Activated CD4-positive, alpha-beta T cell treated with anti-CD3 and anti-CD28 coated beads, Interleukin-10, Interleukin-2, amounts not matched to agents 100 ng/mL and 50 ng/mL, durations not matched to agents 16 hours and 8 hours (primary cell): Measurements from ENCODE around the gene TICAM1.
"Not testable (repeated sequence)": the region's sequence is repeated elsewhere in the genome, so short reads cannot be mapped to it uniquely, and the experiment has no call there.

Experiments used
- DNase-seq: peaks from one replicate; pipeline ENCODE4 v3.0.0-alpha.2; 2020

TICAM1 gene

DNA sequence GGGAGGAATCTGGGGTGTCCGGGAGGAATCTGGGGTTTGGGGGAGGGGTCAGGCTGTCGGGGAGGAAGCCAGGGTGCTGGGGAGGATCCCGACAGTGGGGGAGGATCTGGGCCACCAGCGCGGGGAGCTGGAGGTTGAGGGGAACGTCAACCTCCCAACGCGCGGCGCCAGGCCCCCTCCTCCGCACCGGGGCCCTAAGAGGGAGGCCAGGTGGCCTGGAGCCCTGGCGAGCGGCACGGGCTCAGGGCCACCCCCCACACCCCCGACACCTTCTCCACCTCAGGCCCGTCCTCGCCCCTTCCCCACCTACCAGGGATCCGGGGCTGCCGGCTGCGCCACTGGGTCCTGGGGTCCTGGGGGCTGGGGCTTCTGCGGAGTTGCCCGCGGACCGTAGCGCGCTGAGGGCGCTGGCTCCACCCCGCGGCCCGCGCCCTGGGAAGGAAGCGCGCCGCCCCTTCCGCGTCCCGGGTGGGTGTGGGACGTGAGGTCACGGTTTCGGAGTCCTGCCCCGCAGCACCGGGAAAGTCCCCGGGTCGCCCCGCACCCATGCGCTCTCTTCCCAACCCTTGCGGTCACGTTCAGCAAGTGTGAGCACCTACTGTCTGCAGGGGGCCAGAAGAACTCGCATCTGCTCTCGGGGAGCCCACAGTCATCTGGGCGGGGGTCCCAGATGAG, at the start of gene TICAM1:
Gene TICAM1 (minus strand): TSS at position 409 of the 675 bp plus-strand sequence. CDS start 13,335 bp downstream, outside the sequence.
- peak; percentile 83 for DNase-seq

DNA sequence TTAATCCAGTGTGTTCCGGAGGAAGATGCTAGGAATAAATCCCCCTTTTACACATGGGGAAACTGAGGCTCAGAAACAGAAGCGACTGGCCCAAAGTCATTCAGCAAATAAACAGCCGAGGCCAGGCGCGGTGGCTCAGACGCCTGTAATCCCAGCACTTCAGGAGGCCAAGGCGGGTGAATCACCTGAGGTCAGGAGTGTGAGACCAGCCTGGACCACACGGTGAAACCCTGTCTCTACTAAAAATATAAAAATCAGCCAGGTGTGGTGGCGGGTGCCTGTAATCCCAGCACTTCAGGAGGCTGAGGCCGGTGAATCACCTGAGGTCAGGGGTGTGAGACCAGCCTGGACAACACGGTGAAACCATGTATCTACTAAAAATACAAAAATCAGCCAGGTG, 47.5 kb upstream of the TICAM1 start:
- DNase-seq = no peak

DNA sequence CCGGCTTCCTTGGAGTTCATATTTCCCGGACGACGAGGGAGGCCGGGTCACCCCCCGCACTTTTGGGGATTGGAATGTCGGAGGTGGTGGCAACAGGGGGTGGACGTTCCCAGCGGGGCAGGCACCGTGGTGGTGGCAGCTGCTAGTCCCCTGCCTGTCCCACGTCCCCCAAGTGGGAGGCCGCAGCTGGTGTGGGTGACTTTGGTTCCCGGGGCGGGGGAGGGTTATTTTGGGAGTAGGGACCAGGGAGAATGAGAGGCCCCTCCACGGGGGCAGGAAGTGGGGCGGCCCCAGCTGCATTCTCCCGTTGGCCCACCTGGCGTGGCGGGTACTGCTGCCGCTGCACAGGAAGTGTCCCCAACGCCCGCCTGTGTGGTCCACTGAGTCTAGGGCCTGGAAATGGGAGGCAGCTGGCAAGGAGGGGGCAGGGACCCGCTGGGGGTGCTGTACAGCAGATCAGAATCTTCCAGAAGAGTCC, 47.0 kb upstream of the TICAM1 start:
- no peak for DNase-seq

DNA sequence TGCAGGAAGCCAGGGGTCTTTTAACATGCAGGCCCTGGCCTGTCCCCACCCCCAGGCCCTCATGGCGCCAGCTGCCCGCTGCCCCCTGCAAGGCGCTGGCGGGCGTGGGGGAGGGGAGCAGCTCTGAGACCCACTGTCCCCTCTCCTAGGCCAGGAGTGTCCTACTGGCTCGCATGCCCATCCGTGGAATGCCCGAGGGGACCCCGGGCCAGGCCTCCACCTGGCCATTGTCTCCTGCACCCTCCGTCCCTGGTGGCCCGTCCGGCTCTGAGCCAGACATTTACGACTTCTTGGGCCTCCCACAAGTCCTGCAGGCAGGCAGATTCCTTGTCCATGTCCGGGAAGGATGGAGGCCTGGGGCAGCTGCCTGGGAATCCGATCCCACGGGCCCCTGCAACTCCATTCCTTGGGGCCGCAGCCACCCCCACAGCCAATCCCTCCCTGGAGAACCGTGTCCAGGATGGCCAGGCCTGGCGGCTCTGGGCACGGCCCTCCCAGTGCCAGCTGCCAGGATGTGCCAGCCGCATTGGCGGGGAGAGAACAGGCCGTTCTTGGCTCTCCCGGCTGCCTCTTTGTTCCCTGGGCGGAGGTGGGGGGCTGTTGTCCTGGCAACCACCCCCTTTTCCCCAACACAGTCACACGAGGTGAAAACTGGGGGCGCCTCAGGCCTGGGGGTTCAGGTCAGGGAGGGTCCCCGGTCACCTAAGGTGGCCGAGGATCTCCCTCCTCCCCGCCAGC, 46.4 kb upstream of the TICAM1 start:
- no peak for DNase-seq

DNA sequence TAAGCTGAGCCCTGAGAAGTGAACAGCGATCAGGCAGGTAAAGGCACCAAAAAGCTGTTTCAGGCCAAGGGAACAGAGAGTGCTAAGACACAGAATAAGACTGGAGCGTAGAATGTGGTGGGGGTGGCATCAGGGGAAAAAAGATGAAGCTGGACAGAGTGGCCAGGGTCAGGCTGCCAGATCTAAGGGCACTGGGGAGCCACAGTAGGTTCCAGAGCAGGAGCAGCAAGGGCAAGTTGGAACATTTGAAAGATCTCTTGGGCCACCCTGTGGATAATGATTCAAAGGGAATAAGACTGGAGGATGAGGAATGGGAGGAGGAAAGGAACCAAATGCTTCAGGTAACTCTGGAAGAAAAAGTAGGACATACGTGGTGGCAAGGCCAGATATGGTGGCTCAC, 42.4 kb upstream of the TICAM1 start:
- DNase-seq = no peak

DNA sequence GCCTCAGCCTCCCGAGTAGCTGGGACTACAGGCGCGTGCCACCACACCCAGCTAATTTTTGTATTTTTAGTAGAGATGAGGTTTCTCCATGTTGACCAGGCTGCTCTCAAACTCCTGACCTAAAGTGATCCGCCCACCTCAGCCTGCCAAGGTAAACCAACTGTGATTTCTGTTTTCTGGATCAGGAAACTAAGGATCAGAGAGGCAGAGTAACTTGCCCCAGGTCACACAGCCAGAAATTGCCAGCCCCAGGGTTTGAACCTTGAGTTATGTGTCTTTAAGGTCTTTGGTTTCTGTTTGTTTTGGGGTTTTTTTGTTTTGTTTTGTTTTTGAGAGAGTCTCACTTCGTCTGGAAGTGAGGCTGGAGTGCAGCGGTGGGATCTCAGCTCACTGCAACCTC, 40.2 kb upstream of the TICAM1 start:
- DNase-seq = no peak

DNA sequence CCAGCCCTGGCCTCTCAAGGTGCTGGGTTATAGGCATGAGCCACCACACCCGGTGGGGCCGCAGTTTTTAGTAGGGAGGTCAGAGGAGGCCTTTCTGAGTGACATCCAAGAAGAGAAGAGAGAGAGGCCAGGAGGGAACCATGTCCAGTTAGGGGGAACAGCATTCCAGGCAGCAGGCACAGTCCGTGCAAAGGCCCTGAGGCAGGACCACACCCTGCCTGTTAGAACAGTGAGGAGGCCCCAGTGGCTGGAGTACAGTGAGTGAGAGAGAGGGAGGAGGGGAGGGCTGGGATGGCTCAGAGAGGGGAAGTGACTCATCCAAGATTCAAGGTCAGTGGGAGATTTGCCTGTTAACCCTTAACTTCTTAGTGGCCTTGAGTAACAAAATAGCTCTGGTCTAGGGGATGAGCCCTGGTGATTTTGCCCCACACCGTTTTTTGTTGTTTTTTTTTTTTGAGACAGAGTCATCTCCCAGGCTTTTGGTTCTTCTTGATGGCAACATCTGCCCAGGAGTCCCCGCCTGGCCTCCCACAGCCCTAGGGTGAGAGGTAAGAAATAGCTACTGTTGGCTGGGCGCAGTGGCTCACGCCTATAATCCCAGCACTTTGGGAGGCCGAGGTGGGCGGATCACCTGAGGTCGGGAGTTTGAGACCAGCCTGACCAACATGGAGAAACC, 38.7 kb upstream of the TICAM1 start:
- peak; percentile 69 for DNase-seq

DNA sequence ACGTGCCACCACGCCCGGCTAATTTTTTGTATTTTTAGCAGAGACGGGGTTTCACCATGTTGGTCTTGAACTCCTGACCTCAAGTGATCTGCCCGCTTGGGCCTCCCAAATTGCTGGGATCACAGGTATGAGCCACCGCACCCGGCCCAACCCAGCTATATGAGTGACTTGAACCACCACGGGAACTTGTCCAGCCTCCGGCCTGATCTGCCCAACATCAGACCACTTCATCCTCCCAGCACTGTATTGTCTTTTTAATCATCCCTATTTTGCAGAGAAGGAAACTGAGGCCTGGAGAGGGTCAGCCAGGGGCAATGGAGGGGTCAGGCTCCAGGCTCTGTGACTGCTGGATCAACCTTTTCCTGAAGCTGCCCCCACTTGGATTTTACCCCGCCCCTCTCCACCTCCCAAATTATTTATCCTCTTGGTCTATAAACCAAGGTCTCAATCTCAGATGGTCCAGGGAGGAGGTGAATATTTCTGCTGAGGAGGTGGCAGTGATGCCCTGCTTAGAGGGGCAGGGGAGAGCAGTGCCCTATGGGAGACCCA, 36.8 kb upstream of the TICAM1 start:
- DNase-seq = no peak

DNA sequence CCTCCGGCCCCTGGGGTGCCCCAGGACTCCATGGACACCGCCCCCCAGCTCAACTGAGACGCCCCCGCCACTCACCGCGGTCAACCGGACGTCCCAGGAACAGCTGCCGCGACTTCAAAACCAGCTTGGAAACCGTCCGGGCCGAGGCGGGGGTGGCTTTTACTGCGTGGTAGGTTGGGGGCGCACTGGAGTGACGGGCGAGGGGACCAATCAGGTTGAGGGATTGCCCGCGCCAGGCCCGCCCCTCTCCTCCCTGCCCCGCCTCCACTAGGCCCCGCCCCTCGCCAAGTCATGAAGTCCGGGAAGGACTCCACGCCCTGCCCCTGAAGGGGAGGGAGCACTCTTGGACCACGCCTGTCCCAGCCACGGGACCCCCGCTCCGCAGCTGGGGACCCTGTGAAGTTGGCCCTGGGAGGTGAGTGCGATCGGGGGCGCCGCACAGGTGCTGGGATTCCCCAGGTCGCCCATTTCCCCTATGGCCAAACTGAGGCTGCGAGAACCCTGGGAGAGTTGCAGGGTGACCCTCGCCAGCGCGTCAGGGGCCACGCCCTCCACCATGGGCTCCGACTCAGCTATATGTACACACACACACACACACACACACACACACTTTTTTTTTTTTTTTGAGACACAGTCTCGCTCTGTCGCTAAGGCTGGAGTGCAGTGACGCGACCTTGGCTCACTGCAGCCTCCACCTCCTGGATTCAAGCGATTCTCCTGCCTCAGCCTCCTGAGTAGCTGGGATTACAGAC, 36.2 kb upstream of the TICAM1 start, which contains the start of gene PLIN3:
Gene PLIN3 (minus strand): TSS at position 134 of the 752 bp plus-strand sequence. CDS start 6,273 bp downstream, outside the sequence.
- DNase-seq = peak; percentile 95

DNA sequence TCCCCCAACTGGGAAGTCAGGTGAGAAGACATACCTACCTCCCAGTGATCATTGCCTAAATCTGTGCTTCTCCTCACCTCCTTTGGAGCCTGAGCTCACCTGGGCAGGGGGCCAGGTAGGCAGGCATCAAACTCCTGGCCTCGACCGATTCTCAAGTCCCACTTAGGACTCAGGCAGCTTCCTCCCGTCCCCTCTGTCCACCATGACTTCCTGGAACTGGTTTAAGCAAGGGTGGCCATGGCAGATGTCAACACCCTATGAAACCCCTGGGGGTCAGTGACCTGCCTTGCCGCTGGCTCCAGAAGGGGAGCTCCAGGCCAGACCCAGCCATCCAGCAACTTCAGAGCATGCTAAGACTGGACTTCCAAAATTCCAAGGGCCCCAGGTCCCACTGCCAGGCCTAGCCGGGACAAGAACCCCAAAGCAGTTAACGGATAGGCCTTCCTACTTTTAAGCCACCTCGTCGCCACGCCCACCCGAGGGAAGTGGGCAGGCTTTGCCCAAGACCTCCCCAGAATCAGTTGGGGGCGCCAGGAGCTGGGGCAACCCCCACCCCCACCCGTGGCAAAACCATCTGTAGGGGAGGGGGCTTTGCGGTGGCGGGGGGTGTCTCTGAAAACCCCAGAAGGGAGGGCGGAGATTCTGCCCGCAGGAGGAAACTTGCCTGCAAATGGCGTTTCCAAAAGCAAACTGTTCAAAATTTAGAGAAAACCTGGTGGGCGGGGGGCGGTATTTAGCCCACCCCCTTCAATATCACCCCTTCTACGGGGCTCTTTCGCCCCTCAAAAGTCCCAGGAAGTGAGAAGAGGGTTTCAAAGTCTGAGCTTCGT, 35.3 kb upstream of the TICAM1 start:
- DNase-seq = peak; percentile 39

DNA sequence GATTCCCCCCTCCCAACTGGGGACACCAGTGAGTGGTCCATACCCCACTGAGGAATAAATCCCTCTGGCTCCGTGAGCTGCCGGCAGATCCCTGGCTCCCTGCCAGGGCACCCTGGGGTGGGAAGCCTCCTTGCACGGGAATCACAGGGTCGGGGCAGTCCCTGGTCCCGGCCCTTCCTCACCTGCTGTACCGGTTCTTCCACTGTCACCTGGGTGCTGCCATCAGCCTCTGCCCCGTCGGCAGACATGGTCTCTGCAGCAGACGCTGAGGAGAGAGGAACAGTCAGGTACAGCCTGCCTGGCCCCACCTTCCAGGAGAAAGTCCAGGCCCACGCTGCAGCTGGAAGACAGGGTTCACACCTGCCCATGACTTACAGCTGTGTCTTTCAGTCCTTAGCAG, 29.6 kb upstream of the TICAM1 start:
- DNase-seq = no peak

DNA sequence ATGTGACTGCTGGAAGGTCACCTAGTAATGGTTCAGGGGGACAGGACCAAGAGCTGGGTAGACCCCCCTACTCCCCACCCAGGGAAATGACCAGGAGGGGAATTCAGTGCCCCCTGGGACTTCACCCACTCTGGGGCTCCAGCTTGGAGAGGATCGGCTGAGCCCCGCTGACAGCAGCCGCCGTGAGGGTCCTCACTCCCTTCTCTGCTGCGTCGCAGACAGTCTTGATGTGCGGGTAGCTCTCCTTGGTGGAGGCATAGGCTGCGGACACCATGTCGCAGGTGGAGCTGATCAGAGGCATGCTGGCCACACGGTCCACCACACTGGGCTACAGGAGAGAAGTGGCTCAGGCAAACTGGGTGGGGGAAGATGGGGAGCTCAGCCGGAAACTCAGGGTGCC, 28.2 kb upstream of the TICAM1 start:
- DNase-seq = no peak

DNA sequence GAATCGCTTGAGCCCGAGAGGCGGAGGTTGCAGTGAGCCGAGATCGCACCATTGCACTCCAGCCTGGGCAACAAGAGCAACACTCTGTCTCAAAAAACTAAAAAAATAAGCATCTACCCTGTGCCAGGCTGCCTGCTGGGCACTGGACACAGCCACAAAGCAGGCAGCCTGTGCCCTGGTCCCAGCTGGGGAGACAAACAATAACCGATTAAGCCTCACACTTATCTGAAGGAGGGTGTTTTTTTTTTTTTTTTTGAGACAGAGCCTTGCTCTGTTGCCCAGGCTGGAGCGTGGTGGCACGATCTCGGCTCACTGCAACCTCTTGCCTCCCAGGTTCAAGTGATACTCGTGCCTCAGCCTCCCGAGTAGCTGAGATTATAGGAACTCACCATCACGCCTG, 25.0 kb upstream of the TICAM1 start:
- DNase-seq = not testable (repeated sequence)

DNA sequence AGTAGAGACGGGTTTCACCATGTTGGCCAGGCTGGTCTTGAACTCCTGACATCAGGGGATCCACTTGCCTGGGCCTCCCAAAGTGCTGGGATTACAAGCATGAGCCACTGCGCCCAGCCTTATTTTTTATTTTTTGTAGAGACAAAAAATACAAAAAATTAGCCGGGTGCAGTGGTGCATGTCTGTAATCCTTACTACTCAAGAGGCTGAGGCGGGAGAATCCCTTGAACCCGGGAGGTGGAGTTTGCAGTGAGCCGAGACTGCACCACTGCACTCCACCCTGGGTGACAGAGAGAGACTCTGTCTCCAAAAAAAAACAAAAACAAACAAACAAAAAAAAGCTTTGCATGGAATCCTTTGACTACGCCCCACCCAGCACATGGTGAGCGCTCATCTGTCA, 22.0 kb upstream of the TICAM1 start:
- DNase-seq = not testable (repeated sequence)

DNA sequence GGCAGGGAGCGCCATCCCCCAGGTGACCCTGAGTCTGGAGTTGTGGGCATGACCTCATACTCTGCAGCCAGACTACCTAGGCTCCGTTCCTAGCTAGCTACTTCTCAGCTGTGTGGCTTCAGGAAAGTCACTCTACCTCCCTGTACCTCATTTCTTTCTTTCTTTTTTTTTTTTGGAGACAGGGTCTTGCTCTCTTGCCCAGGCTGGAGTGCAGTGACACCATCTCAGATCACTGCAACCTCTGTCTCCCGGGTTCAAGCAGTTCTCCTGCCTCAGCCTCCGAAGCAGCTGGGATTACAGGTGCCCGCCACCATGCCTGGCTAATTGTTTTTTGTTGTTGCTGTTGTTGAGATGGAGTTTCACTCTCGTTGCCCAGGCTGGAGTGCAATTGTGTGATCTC, 21.0 kb upstream of the TICAM1 start:
- no peak for DNase-seq

DNA sequence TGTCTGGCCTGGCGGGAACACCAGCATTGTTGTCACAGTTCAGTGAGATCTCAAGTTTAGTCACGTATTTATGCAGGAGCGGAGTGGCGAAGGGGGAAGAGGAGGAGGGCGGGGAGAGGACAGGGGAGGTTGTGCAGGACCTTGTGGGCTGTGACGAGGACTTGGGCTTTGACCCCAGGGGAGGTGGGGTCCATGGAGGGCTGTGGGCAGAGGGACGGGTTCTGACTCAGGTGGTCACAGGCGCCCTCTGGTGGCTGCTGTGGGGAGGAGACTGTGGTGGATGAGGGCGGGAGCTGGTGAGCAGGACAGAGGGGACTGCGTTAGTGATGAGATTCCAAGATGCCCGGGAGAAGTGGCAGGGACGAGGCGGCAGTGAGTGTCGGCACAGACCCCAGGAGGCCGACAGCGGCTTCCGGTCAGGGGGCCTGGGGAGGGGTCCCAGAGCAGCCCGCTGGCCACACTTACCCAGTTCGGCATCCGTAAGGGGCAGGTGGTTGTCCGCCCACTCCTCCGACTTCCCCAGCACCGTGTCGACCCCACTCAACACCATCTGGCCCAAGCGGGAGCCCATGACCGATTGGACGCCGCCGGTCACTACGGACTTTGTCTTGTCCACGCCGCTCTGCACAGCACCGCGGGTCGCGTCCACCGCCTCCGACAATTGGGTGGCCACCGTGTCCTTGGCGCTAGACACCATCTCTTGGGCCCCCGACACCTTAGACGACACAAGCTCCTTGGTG, 20.2 kb upstream of the TICAM1 start:
- DNase-seq = peak; percentile 68

DNA sequence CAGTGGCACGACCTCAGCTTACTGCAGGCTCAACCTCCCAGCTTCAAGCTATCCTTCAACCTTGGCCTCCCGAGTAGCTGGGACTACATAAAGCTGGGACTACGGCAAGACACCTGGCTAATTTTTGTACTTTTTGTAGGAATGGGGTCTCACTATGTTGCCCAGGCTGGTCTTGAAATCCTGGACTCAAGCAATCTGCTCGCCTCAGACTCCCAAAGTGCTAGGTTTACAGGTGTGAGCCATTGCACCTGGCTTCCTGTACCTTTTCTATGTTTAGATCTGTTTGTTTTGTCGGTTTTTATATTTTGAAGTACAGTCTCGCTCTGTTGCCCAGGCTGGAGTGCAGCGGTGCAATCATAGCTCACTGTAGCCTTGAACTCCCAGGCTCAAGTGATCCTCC, 17.5 kb upstream of the TICAM1 start:
- no peak for DNase-seq

DNA sequence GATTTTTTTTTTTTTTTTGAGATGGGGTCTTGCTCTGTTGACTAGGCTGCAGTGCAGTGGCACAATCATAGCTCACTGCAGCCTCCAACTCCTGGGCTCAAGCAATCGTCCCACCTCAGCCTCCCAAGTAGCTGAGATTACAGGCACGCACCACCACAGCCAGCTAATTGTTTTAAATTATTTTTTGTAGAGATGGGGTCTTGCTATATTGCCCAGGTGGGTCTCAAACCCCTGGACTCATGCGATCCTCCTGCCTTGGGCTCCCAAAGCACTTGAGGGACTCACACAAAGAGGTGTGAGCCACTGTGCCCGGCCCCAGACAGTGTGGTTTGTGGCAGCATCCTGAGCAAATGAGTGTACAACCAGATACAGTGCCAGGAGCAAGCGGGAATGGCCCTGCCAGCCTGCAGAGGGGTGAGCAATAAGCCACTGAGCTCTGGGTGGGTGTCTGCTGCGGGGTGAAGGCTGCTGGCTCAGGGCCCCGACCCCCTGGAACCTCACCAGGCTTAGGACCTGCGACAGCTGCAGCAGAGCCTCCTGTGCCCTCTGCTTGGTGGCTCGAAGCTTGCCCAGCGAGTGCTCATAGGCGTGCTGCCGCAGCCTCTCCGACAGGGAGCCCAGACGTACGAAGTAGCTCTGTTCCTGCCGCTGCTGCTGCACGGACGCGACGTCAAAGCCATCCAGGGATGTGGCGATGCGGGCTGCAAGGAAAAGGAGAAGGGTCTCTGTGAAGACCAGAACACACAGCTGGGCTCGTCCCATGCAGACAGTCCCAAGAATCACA, 15.9 kb upstream of the TICAM1 start:
- DNase-seq = no peak

DNA sequence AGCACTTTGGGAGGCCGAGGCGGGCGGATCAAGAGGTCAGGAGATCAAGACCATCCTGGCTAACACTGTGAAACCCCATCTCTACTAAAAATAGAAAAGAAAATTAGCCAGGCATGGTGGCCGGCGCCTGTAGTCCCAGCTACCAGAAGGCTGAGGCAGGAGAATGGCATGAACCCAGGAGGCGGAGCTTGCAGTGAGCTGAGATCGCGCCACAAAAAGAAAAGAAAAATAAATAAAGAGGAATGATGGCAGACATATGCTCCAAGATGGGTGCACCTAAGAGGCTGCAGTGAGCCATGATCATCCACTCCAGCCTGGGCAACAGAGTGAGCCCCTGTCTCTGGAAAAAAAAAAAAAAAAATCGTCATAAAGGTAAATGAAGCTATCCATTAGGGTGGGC, 14.5 kb upstream of the TICAM1 start:
- DNase-seq = not testable (repeated sequence)
